ENCODE measurements around the gene JAKMIP1. TPM values are rescaled to one million over a fixed set of nuclear protein-coding genes. Genes with fewer than 3 reads are reported as not detected.

Gene JAKMIP1
- total RNA-seq, 4 donors from 2014 or later = 0.39 to 4.5 (median 1.9) TPM; not detected in 1

GRCh38 chr4:6105311-6105911, 94.9 kb downstream of the JAKMIP1 start:
- Histone ChIP-seq H3K27ac (no peak overlapping the region), H3K4me3 (no peak overlapping the region), H3K4me1 (no peaks in the 10 kb centered on the region), H3K36me3 (no peaks in the 10 kb centered on the region), H3K27me3 (peaks cover 43% of the 10 kb centered on the region), H3K9me3 (peaks cover 0 to 24% (median 0%) of the 10 kb centered on the region in 3 donors)
- 74% methylated on average over 15 of the region's 60 CpGs; no CpG with 5 or more reads in 1 of the 2 donors for WGBS, 2 donors (ENCODE audit: low coverage in 1 of 2)
- TF ChIP-seq POLR2AphosphoS5 (IDR thresholded peaks at IDR 0.05) = no peak
- TF ChIP-seq, protein P1, sequence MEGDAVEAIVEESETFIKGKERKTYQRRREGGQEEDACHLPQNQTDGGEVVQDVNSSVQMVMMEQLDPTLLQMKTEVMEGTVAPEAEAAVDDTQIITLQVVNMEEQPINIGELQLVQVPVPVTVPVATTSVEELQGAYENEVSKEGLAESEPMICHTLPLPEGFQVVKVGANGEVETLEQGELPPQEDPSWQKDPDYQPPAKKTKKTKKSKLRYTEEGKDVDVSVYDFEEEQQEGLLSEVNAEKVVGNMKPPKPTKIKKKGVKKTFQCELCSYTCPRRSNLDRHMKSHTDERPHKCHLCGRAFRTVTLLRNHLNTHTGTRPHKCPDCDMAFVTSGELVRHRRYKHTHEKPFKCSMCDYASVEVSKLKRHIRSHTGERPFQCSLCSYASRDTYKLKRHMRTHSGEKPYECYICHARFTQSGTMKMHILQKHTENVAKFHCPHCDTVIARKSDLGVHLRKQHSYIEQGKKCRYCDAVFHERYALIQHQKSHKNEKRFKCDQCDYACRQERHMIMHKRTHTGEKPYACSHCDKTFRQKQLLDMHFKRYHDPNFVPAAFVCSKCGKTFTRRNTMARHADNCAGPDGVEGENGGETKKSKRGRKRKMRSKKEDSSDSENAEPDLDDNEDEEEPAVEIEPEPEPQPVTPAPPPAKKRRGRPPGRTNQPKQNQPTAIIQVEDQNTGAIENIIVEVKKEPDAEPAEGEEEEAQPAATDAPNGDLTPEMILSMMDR (IDR thresholded peaks at IDR 0.05) = no peak
- TF ChIP-seq EP300 (IDR thresholded peaks at IDR 0.05) = no peak
- TF ChIP-seq POLR2A (IDR thresholded peaks at IDR 0.05) = no peak
- ATAC-seq = no peak

GRCh38 chr4:6104541-6105130, 95.7 kb downstream of the JAKMIP1 start:
- Histone ChIP-seq H3K4me3 (no peak overlapping the region), H3K9me3 (peaks cover 0 to 24% (median 0%) of the 10 kb centered on the region in 3 donors), H3K4me1 (no peaks in the 10 kb centered on the region), H3K36me3 (no peaks in the 10 kb centered on the region), H3K27me3 (peaks cover 42% of the 10 kb centered on the region), H3K27ac (no peak overlapping the region)
- no peak for TF ChIP-seq POLR2AphosphoS5 (IDR thresholded peaks at IDR 0.05)
- TF ChIP-seq, protein P1 (IDR thresholded peaks at IDR 0.05) = no peak
- TF ChIP-seq POLR2A (IDR thresholded peaks at IDR 0.05) = no peak
- TF ChIP-seq EP300 (IDR thresholded peaks at IDR 0.05) = no peak
- no peak for ATAC-seq
- WGBS, 2 donors (ENCODE audit: low coverage in 1 of 2) = 25 to 38% methylated on average over 2 to 6 of the region's 7 CpGs

DNA sequence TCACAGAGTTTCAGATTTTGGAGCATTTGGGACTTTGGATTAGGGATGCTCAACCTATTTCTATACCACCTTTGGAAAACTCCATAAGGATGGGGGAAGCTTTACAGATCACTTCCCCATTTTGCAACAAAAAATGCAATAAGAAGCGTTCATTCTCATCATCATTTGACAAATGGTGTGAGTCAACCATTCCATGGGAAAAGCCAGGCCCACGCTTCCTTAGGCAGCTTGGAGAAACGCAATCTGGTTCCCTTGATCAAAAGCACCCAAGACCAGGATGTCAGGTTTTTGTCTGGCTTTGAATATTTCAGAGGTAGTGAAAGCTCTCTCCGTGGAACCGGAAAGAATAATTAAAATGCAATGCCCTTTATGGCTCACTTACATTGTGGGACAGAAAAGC, 102.8 kb downstream of the JAKMIP1 start:
- H3K27ac ChIP-seq = no peak overlapping the region
- H3K4me3 ChIP-seq = no peak overlapping the region
- TF ChIP-seq EP300 (IDR thresholded peaks at IDR 0.05) (no peak), POLR2A (IDR thresholded peaks at IDR 0.05) (no peak), POLR2AphosphoS5 (IDR thresholded peaks at IDR 0.05) (no peak)
- TF ChIP-seq, protein P1 (IDR thresholded peaks at IDR 0.05) = no peak
- WGBS, 2 donors (ENCODE audit: low coverage in 1 of 2) = 66 to 75% methylated on average over 3 to 4 of the region's 5 CpGs
- H3K27me3 ChIP-seq = peaks cover 31% of the 10 kb centered on the region
- no peaks in the 10 kb centered on the region for H3K4me1 ChIP-seq
- no peaks in the 10 kb centered on the region for H3K36me3 ChIP-seq
- no peak for ATAC-seq
- peaks cover 0 to 5% (median 0%) of the 10 kb centered on the region in 3 donors for H3K9me3 ChIP-seq

GRCh38 chr4:6095897-6096296, 104.5 kb downstream of the JAKMIP1 start:
- no peak for ATAC-seq
- 91% methylated on average over 6 of the region's 6 CpGs for WGBS, 2 donors (ENCODE audit: low coverage in 1 of 2)

More at GRCh38 chr4:6095897-6096296, 104.5 kb downstream of the JAKMIP1 start:
- Histone ChIP-seq H3K9me3 (no peaks in the 10 kb centered on the region), H3K27me3 (peaks cover 47% of the 10 kb centered on the region), H3K27ac (no peak overlapping the region), H3K4me1 (no peaks in the 10 kb centered on the region), H3K36me3 (no peaks in the 10 kb centered on the region), H3K4me3 (no peak overlapping the region)
- no peak for TF ChIP-seq POLR2A (IDR thresholded peaks at IDR 0.05)
- TF ChIP-seq, protein P1 (IDR thresholded peaks at IDR 0.05) = no peak
- TF ChIP-seq POLR2AphosphoS5 (IDR thresholded peaks at IDR 0.05) = no peak
- TF ChIP-seq EP300 (IDR thresholded peaks at IDR 0.05) = no peak
